ENCODE measurements around the gene IL16.
"Not testable (repeated sequence)": the region's sequence is repeated elsewhere in the genome, so short reads cannot be mapped to it uniquely, and the experiment has no call there.

Gene IL16

GRCh38 chr15:81174792-81175327 is 21.8 kb upstream of the IL16 start:
- no peak for DNase-seq

GRCh38 chr15:81175496-81175895 is 21.2 kb upstream of the IL16 start:
- no peak for DNase-seq

- no peak for DNase-seq
Measured at GRCh38 chr15:81176291-81176893, 20.3 kb upstream of the IL16 start.

GRCh38 chr15:81178365-81178764 is 18.3 kb upstream of the IL16 start:
- no peak for DNase-seq

GRCh38 chr15:81181220-81181619 is 15.5 kb upstream of the IL16 start:
- DNase-seq, result no peak

- no peak for DNase-seq
Measured at GRCh38 chr15:81182031-81182755, 14.5 kb upstream of the IL16 start.

GRCh38 chr15:81182756-81183438 is 13.8 kb upstream of the IL16 start:
- no peak for DNase-seq

- DNase-seq, result no peak
Measured at GRCh38 chr15:81183439-81183775, 13.3 kb upstream of the IL16 start.

- DNase-seq, result no peak
Measured at GRCh38 chr15:81184188-81184587, 12.5 kb upstream of the IL16 start.

- no peak for DNase-seq
Measured at GRCh38 chr15:81185631-81186295, 10.9 kb upstream of the IL16 start.

GRCh38 chr15:81188354-81188753 is 8.3 kb upstream of the IL16 start:
- no peak for DNase-seq

- DNase-seq, result no peak
Measured at GRCh38 chr15:81189583-81190283, 6.9 kb upstream of the IL16 start.

- DNase-seq, result no peak
Measured at GRCh38 chr15:81190922-81191507, 5.7 kb upstream of the IL16 start.

GRCh38 chr15:81191701-81192100 is 5.0 kb upstream of the IL16 start:
- DNase-seq, result no peak

- DNase-seq, result no peak
Measured at GRCh38 chr15:81194723-81195122, 2.0 kb upstream of the IL16 start.

GRCh38 chr15:81195339-81195864 is 1.3 kb upstream of the IL16 start:
- DNase-seq, result no peak

GRCh38 chr15:81197255-81197630 is 564 bp downstream of the IL16 start:
- DNase-seq, result no peak

- no peak for DNase-seq
Measured at GRCh38 chr15:81197688-81198281, 1.1 kb downstream of the IL16 start.

GRCh38 chr15:81199031-81199779 is 2.5 kb downstream of the IL16 start:
- DNase-seq, result no peak

GRCh38 chr15:81206018-81206417 is 9.3 kb downstream of the IL16 start:
- DNase-seq, result no peak

- not testable (repeated sequence) for DNase-seq
Measured at GRCh38 chr15:81207987-81208386, 11.3 kb downstream of the IL16 start.

All from activated CD4-positive, CD25-positive, alpha-beta regulatory T cell (primary cell).